ENCODE results near the gene UNC119. TPM values are rescaled to one million over a fixed set of nuclear protein-coding genes. Genes with fewer than 3 reads are reported as not detected.

UNC119 gene
- total RNA-seq, 4 donors from 2014 or later = 16.1 to 36.3 (median 23.2) TPM

DNA sequence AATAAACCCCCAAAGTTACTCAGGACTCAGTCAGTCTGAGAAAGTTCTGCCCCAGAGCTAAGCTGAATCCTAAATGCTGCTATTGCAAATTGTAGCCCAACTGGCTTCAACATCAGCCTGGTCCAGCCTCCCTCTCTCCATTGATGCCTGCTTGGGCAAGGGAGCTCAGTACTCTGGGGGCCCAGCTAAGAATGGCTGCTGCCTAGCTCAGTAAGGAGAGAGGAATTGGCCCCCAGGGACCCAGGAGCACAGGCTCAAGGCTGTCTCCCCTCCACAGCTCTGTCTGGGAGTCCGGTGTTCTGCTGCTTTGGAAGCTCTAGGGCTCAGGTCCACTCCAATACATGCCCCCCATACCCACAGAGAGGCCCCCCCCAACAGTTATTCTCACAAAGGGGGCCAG is 1.6 kb downstream of the UNC119 start:
- H3K4me1 ChIP-seq = peaks cover 16 to 46% (median 35%) of the 10 kb centered on the region in 4 donors
- no peak for DNase-seq (ENCODE audit: extremely low spot score)
- peaks cover 16 to 44% (median 38%) of the 10 kb centered on the region in 4 donors for H3K36me3 ChIP-seq
- H3K9me3 ChIP-seq = no peaks in the 10 kb centered on the region
- no peak overlapping the region for H3K27ac ChIP-seq (replicated peaks in 1 of 4)
- no peaks in the 10 kb centered on the region for H3K27me3 ChIP-seq
- TF ChIP-seq CTCF (IDR thresholded peaks at IDR 0.05) = no peak
- no peak for TF ChIP-seq EP300 (IDR thresholded peaks at IDR 0.05)
- TF ChIP-seq POLR2A (IDR thresholded peaks at IDR 0.05; ENCODE audit: low read depth) = no peak
- no peak for TF ChIP-seq POLR2AphosphoS5 (IDR thresholded peaks at IDR 0.05)
- no CpG with 5 or more reads among the region's 1 CpG for WGBS
- no peak overlapping the region for H3K4me3 ChIP-seq
- intact Hi-C loops (cut with DNase I) = loop anchor here (5.0 kb wide), 1 partner anchor 46 kb away; the partner anchor contains the start of gene SPAG5

GRCh38 chr17:28549236-28550132 is 2.9 kb downstream of the UNC119 start:
- WGBS = 78% methylated on average over 3 of the region's 3 CpGs
- Histone ChIP-seq H3K36me3 (peaks cover 8 to 30% (median 25%) of the 10 kb centered on the region in 4 donors), H3K9me3 (no peaks in the 10 kb centered on the region), H3K27me3 (no peaks in the 10 kb centered on the region), H3K27ac (replicated peaks in 1 of 4) (no peak overlapping the region), H3K4me1 (peaks cover 16 to 46% (median 35%) of the 10 kb centered on the region in 4 donors), H3K4me3 (no peak overlapping the region)
- intact Hi-C loops (cut with DNase I) = loop anchor here (5.0 kb wide), 2 partner anchors 48 to 63 kb away; partner anchors contain the start of genes RSKR and SPAG5
- no peak for TF ChIP-seq POLR2AphosphoS5 (IDR thresholded peaks at IDR 0.05)
- TF ChIP-seq EP300 (IDR thresholded peaks at IDR 0.05) = no peak
- TF ChIP-seq CTCF (IDR thresholded peaks at IDR 0.05) = no peak
- TF ChIP-seq POLR2A (IDR thresholded peaks at IDR 0.05; ENCODE audit: low read depth) = no peak
- DNase-seq (ENCODE audit: extremely low spot score) = no peak

- TF ChIP-seq CTCF (IDR thresholded peaks at IDR 0.05) = no peak
- TF ChIP-seq POLR2A (IDR thresholded peaks at IDR 0.05; ENCODE audit: low read depth) = no peak
- TF ChIP-seq POLR2AphosphoS5 (IDR thresholded peaks at IDR 0.05) = no peak
- TF ChIP-seq EP300 (IDR thresholded peaks at IDR 0.05) = no peak
- 87% methylated on average over 6 of the region's 6 CpGs for WGBS
- peaks cover 16 to 46% (median 35%) of the 10 kb centered on the region in 4 donors for H3K4me1 ChIP-seq
- H3K27me3 ChIP-seq = no peaks in the 10 kb centered on the region
- H3K9me3 ChIP-seq = no peaks in the 10 kb centered on the region
- intact Hi-C loops (cut with DNase I) = loop anchor here (5.0 kb wide), 1 partner anchor 64 kb away; the partner anchor contains the start of gene RSKR
- no peak for DNase-seq (ENCODE audit: extremely low spot score)
- no peak overlapping the region for H3K4me3 ChIP-seq
- no peak overlapping the region for H3K27ac ChIP-seq (replicated peaks in 1 of 4)
- peaks cover 0 to 21% (median 16%) of the 10 kb centered on the region in 4 donors for H3K36me3 ChIP-seq
Measured at GRCh38 chr17:28548417-28549130, 3.9 kb downstream of the UNC119 start.

DNA sequence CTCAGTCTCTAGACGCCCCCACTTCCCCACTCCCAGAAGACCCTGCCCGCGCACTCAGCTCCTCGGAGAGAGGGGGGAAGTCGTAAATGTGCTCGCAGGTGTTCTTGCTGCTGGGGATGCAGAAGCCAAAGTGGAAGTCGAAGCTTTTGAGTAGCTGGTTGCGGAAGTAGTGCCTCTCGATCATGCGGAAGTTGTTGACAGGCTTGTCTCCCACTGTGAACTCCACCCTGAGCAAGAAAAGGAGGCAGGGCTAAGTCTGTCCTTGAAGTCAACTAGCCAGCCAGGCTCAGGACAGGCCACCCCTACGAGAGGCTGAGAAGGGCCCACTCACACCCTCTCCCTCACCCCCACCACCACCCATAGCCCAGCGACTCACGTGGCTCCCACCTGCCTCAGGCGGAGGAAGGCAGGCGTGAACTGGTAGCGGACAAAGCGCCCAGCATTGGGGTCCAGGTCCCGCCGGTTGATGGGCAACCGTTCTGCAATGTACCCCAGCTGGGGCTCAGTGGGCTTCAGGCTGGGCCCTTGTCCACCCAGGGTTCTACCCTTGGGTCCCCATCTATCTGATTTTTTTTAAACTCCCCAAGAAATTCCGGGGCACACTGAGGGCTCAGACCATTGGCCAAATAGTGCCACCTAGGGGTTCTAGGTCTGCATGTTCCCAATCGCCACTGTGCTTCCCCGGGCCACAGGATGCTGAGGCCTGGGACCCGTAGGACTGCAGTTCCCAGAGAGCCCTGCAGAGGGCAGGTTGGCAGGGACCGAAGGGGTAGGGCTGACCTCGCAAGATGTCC is 4.6 kb downstream of the UNC119 start:
- intact Hi-C loops (cut with DNase I) = loop anchor here (5.0 kb wide), 1 partner anchor 64 kb away; the partner anchor contains the start of gene RSKR
- peaks cover 0 to 19% (median 15%) of the 10 kb centered on the region in 4 donors for H3K36me3 ChIP-seq

More for the DNA sequence above, 4.6 kb downstream of the UNC119 start:
- Histone ChIP-seq H3K4me1 (peaks cover 15 to 42% (median 33%) of the 10 kb centered on the region in 4 donors), H3K27ac (replicated peaks in 1 of 4) (no peak overlapping the region), H3K9me3 (no peaks in the 10 kb centered on the region), H3K4me3 (no peak overlapping the region), H3K27me3 (no peaks in the 10 kb centered on the region)
- WGBS = 66% methylated on average over 18 of the region's 26 CpGs
- TF ChIP-seq CTCF (IDR thresholded peaks at IDR 0.05) = peak; percentile 81 to 93 (median 84)
- TF ChIP-seq POLR2A (IDR thresholded peaks at IDR 0.05; ENCODE audit: low read depth) = no peak
- DNase-seq (ENCODE audit: extremely low spot score) = no peak
